ENCODE data around the gene GIGYF1.

DNA sequence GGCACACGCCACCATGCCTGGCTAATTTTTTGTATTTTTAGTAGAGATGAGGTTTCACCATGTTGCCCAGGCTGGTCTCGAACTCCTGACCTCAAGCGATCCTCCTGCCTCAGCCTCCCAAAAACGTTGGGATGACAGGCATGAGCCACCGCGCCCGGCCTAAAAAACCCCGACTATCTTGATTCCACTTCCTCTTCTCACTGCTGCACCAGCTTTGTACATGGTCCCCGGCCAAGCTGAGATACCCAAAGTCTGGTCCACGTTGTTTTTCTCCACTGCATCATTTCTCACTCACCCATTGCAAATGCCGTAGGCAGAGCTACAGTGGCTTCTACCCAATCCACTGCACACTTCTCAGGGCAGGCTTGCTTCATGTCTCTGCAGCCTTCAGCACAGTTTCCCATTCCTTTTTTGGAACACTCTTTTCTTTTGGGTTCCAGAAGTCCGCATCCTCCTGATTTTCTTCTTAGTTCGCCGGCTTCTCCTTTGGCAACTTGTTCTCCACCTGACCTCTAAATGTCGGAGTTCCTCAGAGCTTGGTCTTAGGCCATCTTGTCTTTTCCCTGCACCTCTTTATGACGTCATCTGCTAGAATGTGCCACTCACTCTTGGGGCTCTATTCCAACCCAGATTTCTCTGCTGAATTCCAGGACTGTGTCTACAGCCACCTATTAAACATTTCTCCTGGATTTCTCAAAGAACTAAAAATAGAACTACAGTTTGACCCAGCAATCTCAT lies 26.6 kb downstream of the GIGYF1 start:
- TF ChIP-seq, protein P1, sequence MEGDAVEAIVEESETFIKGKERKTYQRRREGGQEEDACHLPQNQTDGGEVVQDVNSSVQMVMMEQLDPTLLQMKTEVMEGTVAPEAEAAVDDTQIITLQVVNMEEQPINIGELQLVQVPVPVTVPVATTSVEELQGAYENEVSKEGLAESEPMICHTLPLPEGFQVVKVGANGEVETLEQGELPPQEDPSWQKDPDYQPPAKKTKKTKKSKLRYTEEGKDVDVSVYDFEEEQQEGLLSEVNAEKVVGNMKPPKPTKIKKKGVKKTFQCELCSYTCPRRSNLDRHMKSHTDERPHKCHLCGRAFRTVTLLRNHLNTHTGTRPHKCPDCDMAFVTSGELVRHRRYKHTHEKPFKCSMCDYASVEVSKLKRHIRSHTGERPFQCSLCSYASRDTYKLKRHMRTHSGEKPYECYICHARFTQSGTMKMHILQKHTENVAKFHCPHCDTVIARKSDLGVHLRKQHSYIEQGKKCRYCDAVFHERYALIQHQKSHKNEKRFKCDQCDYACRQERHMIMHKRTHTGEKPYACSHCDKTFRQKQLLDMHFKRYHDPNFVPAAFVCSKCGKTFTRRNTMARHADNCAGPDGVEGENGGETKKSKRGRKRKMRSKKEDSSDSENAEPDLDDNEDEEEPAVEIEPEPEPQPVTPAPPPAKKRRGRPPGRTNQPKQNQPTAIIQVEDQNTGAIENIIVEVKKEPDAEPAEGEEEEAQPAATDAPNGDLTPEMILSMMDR (conservative IDR thresholded peaks at IDR 0.05; ENCODE audit: low read depth, low read length) = no peak
- TF ChIP-seq POLR2A (IDR thresholded peaks at IDR 0.05; ENCODE audit: low read depth, low read length) (no peak), MAFK (IDR thresholded peaks at IDR 0.05; ENCODE audit: low read depth, low read length) (no peak)
- TF ChIP-seq, protein P2, sequence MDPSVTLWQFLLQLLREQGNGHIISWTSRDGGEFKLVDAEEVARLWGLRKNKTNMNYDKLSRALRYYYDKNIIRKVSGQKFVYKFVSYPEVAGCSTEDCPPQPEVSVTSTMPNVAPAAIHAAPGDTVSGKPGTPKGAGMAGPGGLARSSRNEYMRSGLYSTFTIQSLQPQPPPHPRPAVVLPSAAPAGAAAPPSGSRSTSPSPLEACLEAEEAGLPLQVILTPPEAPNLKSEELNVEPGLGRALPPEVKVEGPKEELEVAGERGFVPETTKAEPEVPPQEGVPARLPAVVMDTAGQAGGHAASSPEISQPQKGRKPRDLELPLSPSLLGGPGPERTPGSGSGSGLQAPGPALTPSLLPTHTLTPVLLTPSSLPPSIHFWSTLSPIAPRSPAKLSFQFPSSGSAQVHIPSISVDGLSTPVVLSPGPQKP (IDR thresholded peaks at IDR 0.05; ENCODE audit: borderline replicate concordance, low read depth, low read length) = no peak

Measured in IMR-90 (cell line).